GM12878 (cell line): Measurements from ENCODE around the gene WDTC1. TPM values are rescaled to one million over a fixed set of nuclear protein-coding genes. Genes with fewer than 3 reads are reported as not detected.

Source experiments
- BACH1 ChIP-seq: fragments of 450-650 bp; IDR thresholded peaks from 2 replicates; pipeline ENCODE4 v1.6.1; 2017; ENCODE audit warnings: mild to moderate bottlenecking, borderline replicate concordance
- BHLHE40 ChIP-seq, 2 experiments: fragments of 450-650 bp in 1 of 2; IDR thresholded peaks; 2 replicates each; pipeline ENCODE4 v1.6.1; 2011 to 2017; ENCODE audit warnings: low read depth in 2 of 2, borderline replicate concordance in 1 of 2, improper control_type of control experiment in 1 of 2, low read length in 1 of 2, mild to moderate bottlenecking in 1 of 2
- EP300 ChIP-seq, 2 experiments: fragments of 150-350 bp in 1 of 2; IDR thresholded peaks; 2 replicates each; pipeline ENCODE4 v1.6.1; 2011 to 2012; ENCODE audit warnings: low read depth in 2 of 2, low read length in 2 of 2, borderline replicate concordance in 1 of 2, improper control_type of control experiment in 1 of 2, inconsistent platforms in 1 of 2; ENCODE audit not compliant: control insufficient read depth in 1 of 2
- KDM1A ChIP-seq: fragments of 200-600 bp; sonication (generic); IDR thresholded peaks from 2 replicates; pipeline ENCODE4 v1.6.1; 2016; ENCODE audit warnings: borderline replicate concordance
- LARP7 ChIP-seq: fragments of 450-650 bp; IDR thresholded peaks from 2 replicates; pipeline ENCODE4 v1.6.1; 2017; ENCODE audit warnings: mild to moderate bottlenecking
- NR2F1 ChIP-seq: fragments of 450-650 bp; conservative IDR thresholded peaks from 2 replicates; pipeline ENCODE4 v1.6.1; 2017; ENCODE audit warnings: mild to moderate bottlenecking
- NRF1 ChIP-seq: conservative IDR thresholded peaks from 2 replicates; pipeline ENCODE4 v1.6.1; 2011; ENCODE audit warnings: mild to moderate bottlenecking, low read depth, low read length, improper control_type of control experiment
- PAX8 ChIP-seq: fragments of 450-650 bp; IDR thresholded peaks from 2 replicates; pipeline ENCODE4 v1.6.1; 2017; ENCODE audit warnings: mild to moderate bottlenecking, moderate library complexity
- POLR2AphosphoS2 ChIP-seq: IDR thresholded peaks from 2 replicates; pipeline ENCODE4 v1.6.1; 2011; ENCODE audit warnings: low read depth, mild to moderate bottlenecking, low read length, improper control_type of control experiment, moderate library complexity
- PRDM15 ChIP-seq: fragments of 450-650 bp; formaldehyde crosslinking; IDR thresholded peaks from 2 replicates; pipeline ENCODE4 v1.4.0; 2020; ENCODE audit warnings: mild to moderate bottlenecking, moderate library complexity
- RAD51 ChIP-seq: fragments of 450-650 bp; IDR thresholded peaks from 2 replicates; pipeline ENCODE4 v1.6.1; 2016; ENCODE audit warnings: moderate library complexity, mild to moderate bottlenecking, inconsistent platforms
- RBBP5 ChIP-seq: fragments of 200-600 bp; sonication (generic); conservative IDR thresholded peaks from 2 replicates; pipeline ENCODE4 v1.6.1; 2016
- RELA ChIP-seq: fragments of 450-650 bp; IDR thresholded peaks from 2 replicates; pipeline ENCODE4 v1.8.0; 2014; ENCODE audit warnings: borderline replicate concordance; ENCODE audit not compliant: partially characterized antibody
- SMAD1 ChIP-seq: fragments of 450-650 bp; IDR thresholded peaks from 2 replicates; pipeline ENCODE4 v1.6.1; 2018; ENCODE audit warnings: mild to moderate bottlenecking, low read depth; ENCODE audit not compliant: partially characterized antibody
- SPI1 ChIP-seq: IDR thresholded peaks from 2 replicates; pipeline ENCODE4 v1.6.1; 2011; ENCODE audit warnings: low read depth, mild to moderate bottlenecking, low read length, moderate library complexity, borderline replicate concordance; ENCODE audit not compliant: insufficient read depth
- ZNF207 ChIP-seq: fragments of 450-650 bp; IDR thresholded peaks from 2 replicates; pipeline ENCODE4 v1.6.1; 2014; ENCODE audit warnings: antibody characterized with exemption, mild to moderate bottlenecking, borderline replicate concordance
- polyA plus RNA-seq, 11 experiments: library from polyadenylated mRNA; depleted of rRNA in 4 of 11; unstranded in 6 of 11; stranded (reverse) in 5 of 11; fragments of >200 nt; fragmentation: Nextera tagmentation in 4 of 11; fragmentation: Illumina TruSeq in 1 of 11; extraction: Ambion mirVana in 4 of 11; extraction: Trizol in 1 of 11; gene quantifications; 1 replicate in 1 of 11; 2 replicates in 10 of 11; pipeline versions ENCODE4 v1.2.1 to v1.2.3, GENCODE V29; 2011 to 2016; ENCODE audit warnings: inconsistent platforms in 2 of 11, missing spikeins in 2 of 11, low read depth in 1 of 11
- total RNA-seq, 4 experiments: library from RNA; depleted of rRNA in 3 of 4; stranded (reverse); fragments of >200 nt in 3 of 4; fragmentation: Illumina TruSeq in 1 of 4; extraction: Trizol in 1 of 4; gene quantifications; 2 replicates each; pipeline versions ENCODE4 v1.2.1 to v1.2.3, GENCODE V29; 2013 to 2021
- TF ChIP-seq, protein P1 (sequence below): fragments of 450-650 bp; IDR thresholded peaks from 2 replicates; pipeline ENCODE4 v1.6.1; 2014; ENCODE audit warnings: mild to moderate bottlenecking
- TF ChIP-seq, protein P2 (sequence below): fragments of 450-650 bp; IDR thresholded peaks from 2 replicates; pipeline ENCODE4 v1.6.1; 2016; ENCODE audit warnings: mild to moderate bottlenecking, moderate library complexity, borderline replicate concordance
- TF ChIP-seq, protein P3 (sequence below): fragments of 450-650 bp; IDR thresholded peaks from 2 replicates; pipeline ENCODE4 v1.6.1; 2016; ENCODE audit warnings: mild to moderate bottlenecking

Gene WDTC1
- total and polyA plus RNA-seq, 10 of the 15 experiments (the other 5 are each of a cell fraction or from before 2014, with no cell fraction given) = 0.21 to 28.7 (median 7.6) TPM

- TF ChIP-seq, protein P1, sequence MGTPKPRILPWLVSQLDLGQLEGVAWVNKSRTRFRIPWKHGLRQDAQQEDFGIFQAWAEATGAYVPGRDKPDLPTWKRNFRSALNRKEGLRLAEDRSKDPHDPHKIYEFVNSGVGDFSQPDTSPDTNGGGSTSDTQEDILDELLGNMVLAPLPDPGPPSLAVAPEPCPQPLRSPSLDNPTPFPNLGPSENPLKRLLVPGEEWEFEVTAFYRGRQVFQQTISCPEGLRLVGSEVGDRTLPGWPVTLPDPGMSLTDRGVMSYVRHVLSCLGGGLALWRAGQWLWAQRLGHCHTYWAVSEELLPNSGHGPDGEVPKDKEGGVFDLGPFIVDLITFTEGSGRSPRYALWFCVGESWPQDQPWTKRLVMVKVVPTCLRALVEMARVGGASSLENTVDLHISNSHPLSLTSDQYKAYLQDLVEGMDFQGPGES = peak; percentile 66
- TF ChIP-seq NR2F1 (0 out of 2 replicates have a peak, but pooled peaks have one; percentile 10), RELA (peak; percentile 97), RBBP5 (no peak), KDM1A (no peak), BACH1 (peak; percentile 58; the same call in 1 of the 2 replicates), RAD51 (no peak), LARP7 (peak; percentile 55; the same call in 1 of the 2 replicates), NRF1 (peak; percentile 80), PRDM15 (CRISPR knock-in tag) (no peak), SPI1 (no peak), POLR2AphosphoS2 (no peak), SMAD1 (no peak), EP300 (IDR thresholded peaks at IDR 0.05; ENCODE audit: borderline replicate concordance in 1 of 2, control insufficient read depth in 1 of 2, low read depth in 2 of 2, low read length in 2 of 2) (no peak), PAX8 (no peak), BHLHE40 (IDR thresholded peaks at IDR 0.05; ENCODE audit: borderline replicate concordance in 1 of 2, low read depth in 2 of 2, low read length in 1 of 2) (peak; percentile 66 to 87), ZNF207 (peak; percentile 18; the same call in 1 of the 2 replicates)
- TF ChIP-seq, protein P2, sequence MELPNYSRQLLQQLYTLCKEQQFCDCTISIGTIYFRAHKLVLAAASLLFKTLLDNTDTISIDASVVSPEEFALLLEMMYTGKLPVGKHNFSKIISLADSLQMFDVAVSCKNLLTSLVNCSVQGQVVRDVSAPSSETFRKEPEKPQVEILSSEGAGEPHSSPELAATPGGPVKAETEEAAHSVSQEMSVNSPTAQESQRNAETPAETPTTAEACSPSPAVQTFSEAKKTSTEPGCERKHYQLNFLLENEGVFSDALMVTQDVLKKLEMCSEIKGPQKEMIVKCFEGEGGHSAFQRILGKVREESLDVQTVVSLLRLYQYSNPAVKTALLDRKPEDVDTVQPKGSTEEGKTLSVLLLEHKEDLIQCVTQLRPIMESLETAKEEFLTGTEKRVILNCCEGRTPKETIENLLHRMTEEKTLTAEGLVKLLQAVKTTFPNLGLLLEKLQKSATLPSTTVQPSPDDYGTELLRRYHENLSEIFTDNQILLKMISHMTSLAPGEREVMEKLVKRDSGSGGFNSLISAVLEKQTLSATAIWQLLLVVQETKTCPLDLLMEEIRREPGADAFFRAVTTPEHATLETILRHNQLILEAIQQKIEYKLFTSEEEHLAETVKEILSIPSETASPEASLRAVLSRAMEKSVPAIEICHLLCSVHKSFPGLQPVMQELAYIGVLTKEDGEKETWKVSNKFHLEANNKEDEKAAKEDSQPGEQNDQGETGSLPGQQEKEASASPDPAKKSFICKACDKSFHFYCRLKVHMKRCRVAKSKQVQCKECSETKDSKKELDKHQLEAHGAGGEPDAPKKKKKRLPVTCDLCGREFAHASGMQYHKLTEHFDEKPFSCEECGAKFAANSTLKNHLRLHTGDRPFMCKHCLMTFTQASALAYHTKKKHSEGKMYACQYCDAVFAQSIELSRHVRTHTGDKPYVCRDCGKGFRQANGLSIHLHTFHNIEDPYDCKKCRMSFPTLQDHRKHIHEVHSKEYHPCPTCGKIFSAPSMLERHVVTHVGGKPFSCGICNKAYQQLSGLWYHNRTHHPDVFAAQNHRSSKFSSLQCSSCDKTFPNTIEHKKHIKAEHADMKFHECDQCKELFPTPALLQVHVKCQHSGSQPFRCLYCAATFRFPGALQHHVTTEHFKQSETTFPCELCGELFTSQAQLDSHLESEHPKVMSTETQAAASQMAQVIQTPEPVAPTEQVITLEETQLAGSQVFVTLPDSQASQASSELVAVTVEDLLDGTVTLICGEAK = no peak; the same call in 1 of the 2 replicates
- TF ChIP-seq, protein P3, sequence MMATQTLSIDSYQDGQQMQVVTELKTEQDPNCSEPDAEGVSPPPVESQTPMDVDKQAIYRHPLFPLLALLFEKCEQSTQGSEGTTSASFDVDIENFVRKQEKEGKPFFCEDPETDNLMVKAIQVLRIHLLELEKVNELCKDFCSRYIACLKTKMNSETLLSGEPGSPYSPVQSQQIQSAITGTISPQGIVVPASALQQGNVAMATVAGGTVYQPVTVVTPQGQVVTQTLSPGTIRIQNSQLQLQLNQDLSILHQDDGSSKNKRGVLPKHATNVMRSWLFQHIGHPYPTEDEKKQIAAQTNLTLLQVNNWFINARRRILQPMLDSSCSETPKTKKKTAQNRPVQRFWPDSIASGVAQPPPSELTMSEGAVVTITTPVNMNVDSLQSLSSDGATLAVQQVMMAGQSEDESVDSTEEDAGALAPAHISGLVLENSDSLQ = peak; percentile 73; the same call in 1 of the 2 replicates
These were observed at the start of gene WDTC1 (continued) for GRCh38 chr1:27234049-27234882.
